K562 (cell line): Measurements from ENCODE around the gene BRD4. TPM values are rescaled to one million over a fixed set of nuclear protein-coding genes. Genes with fewer than 3 reads are reported as not detected.

Experiments
- ETV1 ChIP-seq: fragments of 450-650 bp; conservative IDR thresholded peaks from 2 replicates; pipeline ENCODE4 v1.6.1; 2016; ENCODE audit warnings: missing genetic modification characterization, control low read depth, low read depth, missing compliant biosample characterization
- FOXA1 ChIP-seq: fragments of 450-650 bp; IDR thresholded peaks from 2 replicates; pipeline ENCODE4 v1.6.1; 2016; ENCODE audit warnings: mild to moderate bottlenecking, borderline replicate concordance
- HMGN3 ChIP-seq: IDR thresholded peaks from 2 replicates; pipeline ENCODE4 v1.6.1; 2011; ENCODE audit warnings: borderline replicate concordance, low read depth, mild to moderate bottlenecking, mixed read lengths, low read length; ENCODE audit not compliant: insufficient read length; ENCODE audit errors: extremely low read depth
- IRF2 ChIP-seq: sonication (generic); formaldehyde crosslinking; IDR thresholded peaks from 2 replicates; pipeline ENCODE4 v1.8.1; 2022; ENCODE audit warnings: mild to moderate bottlenecking, missing genetic modification reagents
- NONO ChIP-seq, 2 experiments: fragments of 200-400 bp in 1 of 2; fragments of 450-650 bp in 1 of 2; formaldehyde crosslinking in 1 of 2; IDR thresholded peaks; 2 replicates each; pipeline ENCODE4 v1.6.1; 2017; ENCODE audit warnings: low read depth in 2 of 2, mild to moderate bottlenecking in 2 of 2, moderate library complexity in 2 of 2, low read length in 1 of 2
- PBX2 ChIP-seq, 2 experiments: IDR thresholded peaks in 1 of 2; conservative IDR thresholded peaks in 1 of 2; 2 replicates each; pipeline ENCODE4 v1.6.1; 2016; ENCODE audit warnings: low read depth in 2 of 2, mild to moderate bottlenecking in 1 of 2, missing compliant biosample characterization in 1 of 2, missing genetic modification characterization in 1 of 2, moderate library complexity in 1 of 2
- PHF8 ChIP-seq: fragments of 200-600 bp; sonication (generic); IDR thresholded peaks from 2 replicates; pipeline ENCODE4 v1.6.1; 2012; ENCODE audit warnings: mixed run types, mild to moderate bottlenecking, inconsistent platforms, low read length, moderate library complexity, borderline replicate concordance
- POLR2A ChIP-seq: fragments of 450-650 bp; conservative IDR thresholded peaks from 2 replicates; pipeline ENCODE4 v1.6.1; 2016
- SRSF3 ChIP-seq: fragments of 200-400 bp; formaldehyde crosslinking; IDR thresholded peaks from 2 replicates; pipeline ENCODE4 v1.6.1; 2016; ENCODE audit warnings: mild to moderate bottlenecking, low read length, moderate library complexity; ENCODE audit not compliant: insufficient read depth
- XRCC3 ChIP-seq: fragments of 450-650 bp; IDR thresholded peaks from 2 replicates; pipeline ENCODE4 v1.6.1; 2017; ENCODE audit warnings: mild to moderate bottlenecking, moderate library complexity
- ZSCAN29 ChIP-seq: fragments of 450-650 bp; IDR thresholded peaks from 2 replicates; pipeline ENCODE4 v1.6.1; 2017
- polyA plus RNA-seq, 8 experiments: library from polyadenylated mRNA; depleted of rRNA in 4 of 8; stranded (reverse) in 5 of 8; unstranded in 3 of 8; fragments of >200 nt; fragmentation: Nextera tagmentation in 2 of 8; fragmentation: Illumina TruSeq in 1 of 8; extraction: Ambion mirVana in 2 of 8; extraction: Trizol in 1 of 8; gene quantifications; 2 replicates each; pipeline versions ENCODE4 v1.2.1 to v1.2.3, GENCODE V29; 2011 to 2014; ENCODE audit warnings: inconsistent platforms in 1 of 8, missing spikeins in 1 of 8
- total RNA-seq, 7 experiments: library from RNA; depleted of rRNA in 6 of 7; stranded (reverse); fragments of >200 nt in 6 of 7; fragmentation: Illumina TruSeq in 2 of 7; extraction: Trizol in 2 of 7; gene quantifications; 2 replicates each; pipeline versions ENCODE4 v1.2.1 to v1.2.3, GENCODE V29; 2011 to 2021; ENCODE audit warnings: low replicate concordance in 1 of 7
- TF ChIP-seq, protein P1 (sequence below), 2 experiments: fragments of 200-800 bp in 1 of 2; sonication (Bioruptor generic) in 1 of 2; sonication (generic) in 1 of 2; formaldehyde crosslinking in 1 of 2; IDR thresholded peaks in 1 of 2; conservative IDR thresholded peaks in 1 of 2; 2 replicates each; pipeline versions ENCODE4 v1.5.0 to v1.6.1; 2016 to 2020; ENCODE audit warnings: missing compliant biosample characterization in 1 of 2, missing genetic modification characterization in 1 of 2, missing genetic modification reagents in 1 of 2

The BRD4 gene
- total and polyA plus RNA-seq, 9 of the 15 experiments (the other 6 are each of a cell fraction or from before 2014, with no cell fraction given), result 1.8 to 105 (median 15.6) TPM

DNA sequence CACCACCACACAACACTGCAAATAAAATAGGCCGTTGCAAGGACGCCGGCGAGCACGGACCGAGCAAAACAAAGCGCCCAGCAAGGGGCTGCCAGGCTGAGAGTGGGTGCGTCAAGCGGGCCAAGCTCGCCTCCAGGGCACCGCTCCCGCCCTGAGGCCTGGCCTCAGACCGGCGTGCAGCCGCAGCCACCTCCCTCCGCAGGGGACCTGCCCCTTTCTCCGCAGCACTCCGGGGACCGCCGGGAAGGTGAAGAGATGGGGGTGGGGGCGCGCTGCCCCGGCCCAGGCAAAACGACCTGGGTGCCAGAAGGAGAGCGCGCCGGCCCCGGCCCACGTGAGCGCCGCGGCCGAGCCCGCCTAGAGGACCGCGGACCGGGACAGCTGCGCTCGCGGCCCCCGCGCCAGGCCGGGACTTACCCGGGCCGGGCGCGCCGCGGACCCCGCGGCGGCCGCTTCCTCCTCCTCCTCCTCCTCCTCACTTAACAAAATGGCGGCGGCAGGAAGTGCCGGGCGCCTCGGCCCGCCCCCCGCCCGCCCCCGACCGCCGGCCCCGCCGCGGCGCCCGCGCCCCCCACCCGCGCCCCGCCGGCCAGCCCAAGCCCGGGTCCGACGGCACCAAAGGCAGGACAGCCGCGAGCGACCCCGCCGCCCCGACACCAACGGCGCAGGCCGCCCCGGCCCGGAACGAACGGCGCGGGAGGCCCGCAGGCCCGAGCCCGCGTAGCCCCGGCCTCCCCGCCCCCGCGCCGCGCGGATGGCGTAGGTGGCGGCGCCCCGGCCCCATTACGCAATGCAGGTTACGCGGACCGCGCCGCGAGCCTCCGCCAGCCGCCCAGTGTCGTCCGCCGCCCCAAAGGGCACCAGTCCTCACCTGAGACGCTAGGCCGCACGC lies 674 bp downstream of the BRD4 start (continued):
- no peak for TF ChIP-seq PBX2 (CRISPR knock-in tag; IDR thresholded peaks at IDR 0.05; ENCODE audit: low read depth)
- TF ChIP-seq PBX2 (tag; conservative IDR thresholded peaks at IDR 0.05; ENCODE audit: low read depth), result no peak
- peak; percentile 2 for TF ChIP-seq HMGN3
- peak; percentile 62; the same call in 1 of the 2 replicates for TF ChIP-seq PHF8
- TF ChIP-seq IRF2, result 0 out of 2 replicates have a peak, but pooled peaks have one; percentile 24
- TF ChIP-seq SRSF3, result 0 out of 2 replicates have a peak, but pooled peaks have one; percentile 49
- TF ChIP-seq ETV1 (tag), result no peak
- TF ChIP-seq, protein P1, sequence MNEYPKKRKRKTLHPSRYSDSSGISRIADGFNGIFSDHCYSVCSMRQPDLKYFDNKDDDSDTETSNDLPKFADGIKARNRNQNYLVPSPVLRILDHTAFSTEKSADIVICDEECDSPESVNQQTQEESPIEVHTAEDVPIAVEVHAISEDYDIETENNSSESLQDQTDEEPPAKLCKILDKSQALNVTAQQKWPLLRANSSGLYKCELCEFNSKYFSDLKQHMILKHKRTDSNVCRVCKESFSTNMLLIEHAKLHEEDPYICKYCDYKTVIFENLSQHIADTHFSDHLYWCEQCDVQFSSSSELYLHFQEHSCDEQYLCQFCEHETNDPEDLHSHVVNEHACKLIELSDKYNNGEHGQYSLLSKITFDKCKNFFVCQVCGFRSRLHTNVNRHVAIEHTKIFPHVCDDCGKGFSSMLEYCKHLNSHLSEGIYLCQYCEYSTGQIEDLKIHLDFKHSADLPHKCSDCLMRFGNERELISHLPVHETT (CRISPR knock-in tag; conservative IDR thresholded peaks at IDR 0.05 in 1 of 2, IDR thresholded peaks at IDR 0.05 in 1 of 2), result peak in 1 of 2 experiments; percentile 66; a peak in 2 of 4 replicates
- no peak for TF ChIP-seq POLR2A
- peak; percentile 96; the same call in 1 of the 2 replicates for TF ChIP-seq ZSCAN29
- peak; percentile 14 to 29; a peak in 1 of 4 replicates for TF ChIP-seq NONO (IDR thresholded peaks at IDR 0.05; ENCODE audit: low read depth in 2 of 2, low read length in 1 of 2)
- no peak for TF ChIP-seq XRCC3
- no peak for TF ChIP-seq FOXA1
